ENCODE data around the gene COLEC12.

COLEC12 gene

DNA sequence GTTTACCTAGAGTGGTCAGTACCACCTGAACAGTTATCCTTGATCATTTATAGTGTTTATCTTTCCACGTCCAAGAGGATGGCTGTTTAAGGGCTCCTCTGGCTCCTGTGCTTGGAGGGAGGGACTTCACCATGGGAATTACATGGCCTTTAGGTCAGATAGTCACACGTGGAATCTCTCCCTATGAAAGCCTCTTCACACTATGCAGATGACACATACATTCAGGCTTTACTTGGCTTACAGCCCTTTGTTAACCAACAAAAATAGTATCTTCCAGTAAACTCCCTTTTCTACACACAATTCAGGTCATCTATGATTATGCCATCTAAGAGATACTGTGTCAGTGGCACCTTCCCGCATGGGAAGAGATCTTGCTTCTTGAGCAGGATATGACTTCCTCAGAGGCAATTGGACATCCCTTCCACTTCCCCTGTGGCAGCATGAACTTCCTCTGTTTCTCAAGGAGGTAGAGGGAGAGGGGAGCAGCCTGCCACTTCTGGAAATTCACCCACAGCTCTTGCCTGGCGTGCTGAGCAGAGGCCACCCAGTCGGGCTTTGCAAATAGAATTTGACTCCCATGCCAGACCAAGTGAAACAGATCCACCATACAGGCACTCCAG is 53.5 kb downstream of the COLEC12 start:
- peak; percentile 67 for DNase-seq (ENCODE audit: low read depth)

GRCh38 chr18:445055-445454 is 55.4 kb downstream of the COLEC12 start:
- peak; percentile 72 for DNase-seq (ENCODE audit: low read depth)

DNA sequence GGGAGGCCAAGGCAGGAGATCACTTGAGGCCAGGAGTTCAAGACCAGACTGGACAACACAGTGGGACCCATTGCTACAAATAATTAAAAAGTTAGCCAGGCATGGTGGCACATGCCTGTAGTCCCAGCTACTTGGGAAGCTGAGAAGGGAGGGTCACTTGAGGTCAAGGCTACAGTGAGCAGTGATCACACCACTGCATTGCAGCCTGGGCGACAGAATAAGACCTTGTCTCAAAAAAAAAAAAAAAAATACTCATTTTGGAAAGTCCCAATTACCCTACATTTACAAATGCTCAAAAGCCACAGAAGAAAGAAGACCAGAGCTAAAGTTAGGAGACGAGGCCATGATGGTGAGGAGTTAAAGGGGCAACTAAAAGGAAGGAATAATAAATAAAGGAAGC is 61.9 kb downstream of the COLEC12 start:
- no peak for DNase-seq (ENCODE audit: low read depth)

GRCh38 chr18:435940-436339 is 64.6 kb downstream of the COLEC12 start:
- DNase-seq (ENCODE audit: low read depth) = no peak

DNA sequence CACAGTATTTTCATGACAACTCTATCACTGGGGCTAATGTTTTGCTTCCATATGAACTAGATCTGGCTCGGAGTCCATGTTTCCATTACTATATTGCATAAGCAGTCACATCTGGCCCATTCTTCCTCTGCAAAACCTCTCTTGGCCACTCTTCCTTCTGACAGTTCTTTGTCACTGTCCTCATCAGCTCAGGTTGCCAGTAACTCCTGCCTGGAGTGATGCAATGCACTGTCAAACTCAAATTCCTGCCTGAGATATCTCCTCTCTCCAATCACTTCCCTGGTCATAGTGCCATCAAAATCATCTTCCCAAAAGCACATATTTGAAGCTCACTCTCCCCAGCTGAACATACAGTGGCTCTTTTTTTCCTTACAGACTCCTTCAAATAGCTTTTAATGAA is 66.1 kb downstream of the COLEC12 start:
- DNase-seq (ENCODE audit: low read depth) = peak; percentile 54

- no peak for DNase-seq (ENCODE audit: low read depth)
These were observed 66.5 kb downstream of the COLEC12 start for GRCh38 chr18:433960-434359.

- peak; percentile 33 for DNase-seq (ENCODE audit: low read depth)
These were observed 67.2 kb downstream of the COLEC12 start for GRCh38 chr18:433298-433697.

GRCh38 chr18:432791-433190 is 67.7 kb downstream of the COLEC12 start:
- DNase-seq (ENCODE audit: low read depth) = no peak

GRCh38 chr18:429030-429429 is 71.5 kb downstream of the COLEC12 start:
- DNase-seq (ENCODE audit: low read depth) = peak; percentile 76

DNA sequence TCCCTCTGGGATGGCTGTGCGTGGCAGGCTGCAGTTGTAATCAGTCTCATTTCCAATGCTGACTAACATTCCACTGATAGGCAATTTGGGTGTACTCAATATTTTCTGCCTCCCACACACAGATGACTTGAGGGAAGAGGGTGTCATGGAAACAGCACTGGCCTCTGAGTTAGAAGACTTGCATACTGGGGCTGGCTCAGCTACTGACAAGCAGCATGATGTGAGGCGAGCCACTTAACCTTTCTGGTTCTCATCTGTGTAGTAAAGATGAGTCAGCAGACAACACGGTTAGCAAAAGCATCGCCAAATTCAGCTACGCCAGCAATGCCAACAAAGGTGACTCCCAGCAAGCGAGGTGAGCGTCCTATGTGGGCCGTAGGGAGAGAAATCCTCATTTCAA is 73.5 kb downstream of the COLEC12 start:
- peak; percentile 29 for DNase-seq (ENCODE audit: low read depth)

GRCh38 chr18:425106-425745 is 75.3 kb downstream of the COLEC12 start:
- no peak for DNase-seq (ENCODE audit: low read depth)

DNA sequence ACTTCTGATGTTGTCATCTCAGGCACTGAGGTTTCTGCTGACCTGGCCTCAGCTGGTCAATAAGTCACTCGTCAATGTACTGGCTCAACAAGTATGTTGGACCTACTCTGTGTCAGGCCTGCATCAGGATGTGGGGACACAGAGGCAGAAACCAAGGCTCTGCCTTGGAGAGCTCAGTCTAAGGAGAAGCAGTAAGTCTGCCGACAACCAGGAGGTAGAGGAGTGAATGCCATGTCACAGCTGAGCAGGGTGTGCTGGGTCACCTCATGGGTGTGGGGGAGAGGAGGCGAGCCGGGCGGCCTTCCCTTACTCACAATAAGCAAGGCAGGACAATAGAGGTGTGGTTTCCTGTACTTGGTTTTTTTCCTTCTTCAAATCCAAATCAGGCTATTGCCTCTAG is 75.8 kb downstream of the COLEC12 start:
- DNase-seq (ENCODE audit: low read depth) = no peak

GRCh38 chr18:424071-424661 is 76.3 kb downstream of the COLEC12 start:
- DNase-seq (ENCODE audit: low read depth) = peak; percentile 73

- DNase-seq (ENCODE audit: low read depth) = no peak
These were observed 77.5 kb downstream of the COLEC12 start for GRCh38 chr18:422966-423365.

GRCh38 chr18:421247-422155 is 79.0 kb downstream of the COLEC12 start:
- peak; percentile 42 for DNase-seq (ENCODE audit: low read depth)

- no peak for DNase-seq (ENCODE audit: low read depth)
These were observed 79.7 kb downstream of the COLEC12 start for GRCh38 chr18:420661-421246.

GRCh38 chr18:419541-420175 is 80.8 kb downstream of the COLEC12 start:
- DNase-seq (ENCODE audit: low read depth) = no peak

DNA sequence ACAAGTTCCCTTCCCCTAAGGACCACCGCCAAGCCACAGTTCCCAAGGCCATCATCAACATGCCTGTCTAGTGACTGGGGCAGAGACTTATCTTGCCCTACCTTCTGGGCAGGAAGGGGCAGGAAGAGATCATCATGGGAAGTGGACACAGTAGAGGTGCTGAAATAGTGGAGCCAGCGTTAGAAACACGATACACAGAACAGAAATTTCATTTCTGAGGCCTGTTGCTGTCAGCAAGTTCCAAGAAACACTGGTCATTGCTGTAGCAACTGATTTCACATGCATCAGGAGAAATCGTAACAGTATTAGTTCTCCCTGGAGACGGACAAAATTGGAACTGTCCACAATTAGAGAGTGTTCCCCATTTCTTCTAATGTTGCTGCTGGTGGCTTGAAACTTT is 83.0 kb downstream of the COLEC12 start:
- DNase-seq (ENCODE audit: low read depth) = peak; percentile 45

DNA sequence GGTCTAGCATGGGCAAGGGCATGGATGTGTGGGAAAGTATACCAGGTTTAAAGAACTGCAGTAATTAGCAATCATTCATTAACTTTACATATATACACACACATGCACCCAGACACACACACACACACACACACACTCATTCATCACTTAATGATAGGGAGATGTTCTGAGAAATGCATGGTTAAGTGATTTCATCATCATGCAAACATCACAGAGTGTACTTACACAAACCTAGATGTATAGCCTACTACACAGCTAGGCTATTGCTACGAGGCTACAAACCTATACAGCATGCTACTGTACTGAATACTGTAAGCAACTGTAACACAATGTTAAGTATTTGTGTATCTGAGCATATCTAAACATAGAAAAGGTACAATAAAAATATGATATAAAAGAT is 83.6 kb downstream of the COLEC12 start:
- no peak for DNase-seq (ENCODE audit: low read depth)

GRCh38 chr18:415617-416612 is 84.6 kb downstream of the COLEC12 start:
- peak; percentile 32 for DNase-seq (ENCODE audit: low read depth)
